NCI-H1105 (cell line): ENCODE results near the gene HS6ST2.

Experiments
- DNase-seq: peaks from one replicate; lab custom pipeline; 2025; lab: John Stamatoyannopoulos, UW

The HS6ST2 gene

GRCh38 chrX:132848296-132848970, 110.0 kb downstream of the HS6ST2 start:
- DNase-seq, result no peak

- no peak for DNase-seq
These were observed 115.1 kb downstream of the HS6ST2 start for GRCh38 chrX:132843363-132843762.

GRCh38 chrX:132842460-132843238, 115.8 kb downstream of the HS6ST2 start:
- no peak for DNase-seq

GRCh38 chrX:132837967-132838366, 120.5 kb downstream of the HS6ST2 start:
- DNase-seq, result peak; percentile 53

GRCh38 chrX:132837126-132837525, 121.3 kb downstream of the HS6ST2 start:
- DNase-seq, result no peak

- no peak for DNase-seq
These were observed 122.0 kb downstream of the HS6ST2 start for GRCh38 chrX:132836471-132836870.

GRCh38 chrX:132834741-132835140, 123.7 kb downstream of the HS6ST2 start:
- DNase-seq, result no peak

- no peak for DNase-seq
These were observed 124.3 kb downstream of the HS6ST2 start for GRCh38 chrX:132834109-132834508.

GRCh38 chrX:132833373-132833772, 125.1 kb downstream of the HS6ST2 start:
- DNase-seq, result no peak

- no peak for DNase-seq
These were observed 127.0 kb downstream of the HS6ST2 start for GRCh38 chrX:132831336-132831973.

- no peak for DNase-seq
These were observed 135.8 kb downstream of the HS6ST2 start for GRCh38 chrX:132822634-132823012.

- DNase-seq, result no peak
These were observed 136.3 kb downstream of the HS6ST2 start for GRCh38 chrX:132821974-132822633.

GRCh38 chrX:132820675-132821074, 137.8 kb downstream of the HS6ST2 start:
- DNase-seq, result no peak

- no peak for DNase-seq
These were observed 138.6 kb downstream of the HS6ST2 start for GRCh38 chrX:132819711-132820264.

- DNase-seq, result no peak
These were observed 139.8 kb downstream of the HS6ST2 start for GRCh38 chrX:132818638-132819037.

GRCh38 chrX:132815643-132816042, 142.8 kb downstream of the HS6ST2 start:
- DNase-seq, result no peak

- DNase-seq, result no peak
These were observed 147.3 kb downstream of the HS6ST2 start for GRCh38 chrX:132810964-132811712.

GRCh38 chrX:132810488-132810887, 147.9 kb downstream of the HS6ST2 start:
- no peak for DNase-seq

- DNase-seq, result no peak
These were observed 148.8 kb downstream of the HS6ST2 start for GRCh38 chrX:132809581-132809980.

- no peak for DNase-seq
These were observed 150.9 kb downstream of the HS6ST2 start for GRCh38 chrX:132807411-132808030.

- no peak for DNase-seq
These were observed 156.4 kb downstream of the HS6ST2 start for GRCh38 chrX:132802033-132802432.
